GM18502 (cell line): ENCODE data around the gene PDE4DIP.
"Not testable (repeated sequence)": the region's sequence is repeated elsewhere in the genome, so short reads cannot be mapped to it uniquely, and the experiment has no call there.

Experiments used
- ATAC-seq: cut with Tn5 transposase; IDR thresholded peaks from one replicate; pipeline ENCODE4 v1.9.1; 2021; ENCODE audit warnings: mild to moderate bottlenecking; ENCODE audit not compliant: unreplicated experiment, poor library complexity

The PDE4DIP gene

DNA sequence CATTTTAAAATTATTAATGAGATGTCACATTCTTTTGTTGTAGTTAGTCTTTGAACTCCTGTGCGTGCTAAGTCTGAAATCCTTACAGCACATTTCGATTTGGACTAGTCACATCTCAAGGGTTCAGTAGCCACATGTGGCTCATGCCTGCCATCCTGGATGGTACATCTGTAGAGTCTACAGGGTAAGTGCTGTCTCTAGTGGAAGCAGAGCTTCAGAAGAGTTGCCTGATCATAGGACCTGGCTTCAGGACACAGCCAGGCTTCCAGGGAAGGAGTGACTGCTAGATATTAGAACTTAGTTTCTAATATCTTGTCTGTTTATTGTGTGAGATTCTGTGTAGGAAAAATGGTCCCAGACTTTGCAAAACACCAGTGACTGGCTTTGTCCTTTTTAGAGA is 72.0 kb downstream of the PDE4DIP start:
- not testable (repeated sequence) for ATAC-seq

DNA sequence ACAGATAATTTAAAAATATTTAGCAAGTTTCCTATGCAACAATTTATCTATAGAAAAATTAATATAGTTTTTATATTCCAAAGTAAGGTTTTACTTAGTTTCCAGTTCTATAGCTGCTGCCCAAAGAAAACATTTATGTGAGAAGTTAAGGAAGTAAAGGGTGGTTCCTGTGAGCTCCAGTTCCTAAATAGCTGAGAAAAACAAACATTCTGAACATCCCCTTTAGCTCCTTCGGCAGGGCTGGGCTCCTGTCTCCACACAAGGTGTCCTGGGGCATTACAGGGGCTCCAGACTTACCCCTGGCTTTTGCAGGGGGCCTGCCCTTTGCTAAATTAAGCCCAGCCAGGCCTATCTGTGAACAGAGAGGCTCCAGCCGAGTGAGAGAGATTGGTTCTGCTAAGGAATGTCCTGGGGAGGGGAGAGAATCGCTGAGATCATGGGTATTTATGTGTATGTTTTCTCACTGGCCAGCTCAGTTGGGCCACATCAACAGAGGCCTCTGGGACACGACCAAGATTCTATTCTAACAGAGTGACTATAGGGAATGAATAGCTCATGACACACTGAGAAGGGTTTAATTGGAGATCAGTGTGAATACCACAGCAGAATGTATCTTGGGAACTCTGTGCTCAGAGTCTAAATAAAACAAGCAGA is 72.6 kb downstream of the PDE4DIP start:
- ATAC-seq: not testable (repeated sequence)

GRCh38 chr1:148918836-148919447 is 74.7 kb downstream of the PDE4DIP start:
- not testable (repeated sequence) for ATAC-seq

DNA sequence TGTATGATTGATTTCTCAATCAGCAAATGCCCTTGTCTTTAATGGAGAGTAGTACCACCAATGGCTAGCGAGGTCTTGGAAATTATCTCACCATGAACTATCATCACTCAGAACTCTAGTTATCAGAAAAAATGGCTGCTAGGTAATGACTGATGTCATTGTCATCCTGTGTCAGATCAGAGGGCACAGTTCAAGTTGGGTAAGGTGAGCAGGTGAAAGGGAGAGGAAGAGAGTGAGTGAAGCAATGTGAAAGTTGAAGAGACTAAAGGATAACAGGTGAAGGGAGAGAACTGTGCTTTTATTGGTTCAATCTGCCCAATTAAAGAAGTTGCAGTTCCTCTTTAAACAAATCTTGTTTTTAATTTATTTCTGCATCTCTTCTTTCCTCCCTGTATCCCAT is 76.8 kb downstream of the PDE4DIP start:
- not testable (repeated sequence) for ATAC-seq

GRCh38 chr1:148923798-148924197 is 79.6 kb downstream of the PDE4DIP start:
- ATAC-seq: not testable (repeated sequence)

- ATAC-seq: not testable (repeated sequence)
Observed at GRCh38 chr1:148927645-148928044, 83.4 kb downstream of the PDE4DIP start.

GRCh38 chr1:148929253-148929652 is 85.0 kb downstream of the PDE4DIP start:
- ATAC-seq: not testable (repeated sequence)

DNA sequence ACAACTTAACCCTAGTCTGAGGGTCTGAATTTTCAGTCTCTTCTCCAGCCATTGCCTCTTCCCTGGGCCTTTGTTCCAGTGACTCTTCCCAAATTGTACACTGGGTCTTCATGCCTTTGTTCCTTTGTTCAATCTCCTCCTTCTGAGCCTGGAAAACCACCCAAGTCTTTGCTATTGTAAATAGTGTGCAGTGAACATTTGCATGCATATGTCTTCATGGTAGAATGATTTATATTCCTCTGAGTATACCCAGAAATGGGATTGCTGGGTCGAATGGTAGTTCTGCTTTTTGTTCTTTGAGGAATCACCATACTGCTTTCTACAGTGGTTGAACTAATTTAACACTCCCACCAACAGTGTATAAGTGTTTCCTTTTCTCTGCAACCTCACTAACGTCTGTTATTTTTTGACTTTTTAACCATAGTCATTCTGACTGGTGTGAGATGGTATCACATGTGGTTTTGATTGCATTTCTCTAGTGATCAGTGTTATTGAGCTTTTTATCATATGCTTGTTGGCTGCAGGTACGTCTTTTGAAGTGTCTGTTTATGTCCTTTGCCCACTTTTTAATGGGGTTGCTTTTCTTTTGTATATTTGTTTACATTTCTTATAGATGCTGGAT is 91.3 kb downstream of the PDE4DIP start:
- ATAC-seq: not testable (repeated sequence)

GRCh38 chr1:148942906-148943305 is 98.7 kb downstream of the PDE4DIP start:
- ATAC-seq: not testable (repeated sequence)

DNA sequence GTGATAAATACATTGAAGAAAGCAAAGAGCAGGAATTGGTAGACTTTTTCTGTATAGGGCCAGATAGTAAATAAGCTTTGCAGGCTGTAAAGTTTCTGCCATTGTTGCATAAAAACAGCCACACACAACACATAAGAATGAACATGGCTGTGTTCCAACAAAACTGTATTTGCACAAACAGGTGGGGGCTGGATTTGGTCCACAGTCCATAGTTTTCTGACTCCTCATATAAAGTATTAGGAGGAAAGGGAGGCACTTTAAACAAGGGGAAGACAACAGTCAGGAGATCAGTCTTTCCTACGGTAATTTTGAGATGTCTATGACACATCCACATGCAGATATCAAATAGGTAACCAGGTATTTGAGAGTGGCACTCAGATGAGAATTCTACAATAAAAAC is 100.9 kb downstream of the PDE4DIP start:
- not testable (repeated sequence) for ATAC-seq

GRCh38 chr1:148948768-148949167 is 104.5 kb downstream of the PDE4DIP start:
- not testable (repeated sequence) for ATAC-seq

DNA sequence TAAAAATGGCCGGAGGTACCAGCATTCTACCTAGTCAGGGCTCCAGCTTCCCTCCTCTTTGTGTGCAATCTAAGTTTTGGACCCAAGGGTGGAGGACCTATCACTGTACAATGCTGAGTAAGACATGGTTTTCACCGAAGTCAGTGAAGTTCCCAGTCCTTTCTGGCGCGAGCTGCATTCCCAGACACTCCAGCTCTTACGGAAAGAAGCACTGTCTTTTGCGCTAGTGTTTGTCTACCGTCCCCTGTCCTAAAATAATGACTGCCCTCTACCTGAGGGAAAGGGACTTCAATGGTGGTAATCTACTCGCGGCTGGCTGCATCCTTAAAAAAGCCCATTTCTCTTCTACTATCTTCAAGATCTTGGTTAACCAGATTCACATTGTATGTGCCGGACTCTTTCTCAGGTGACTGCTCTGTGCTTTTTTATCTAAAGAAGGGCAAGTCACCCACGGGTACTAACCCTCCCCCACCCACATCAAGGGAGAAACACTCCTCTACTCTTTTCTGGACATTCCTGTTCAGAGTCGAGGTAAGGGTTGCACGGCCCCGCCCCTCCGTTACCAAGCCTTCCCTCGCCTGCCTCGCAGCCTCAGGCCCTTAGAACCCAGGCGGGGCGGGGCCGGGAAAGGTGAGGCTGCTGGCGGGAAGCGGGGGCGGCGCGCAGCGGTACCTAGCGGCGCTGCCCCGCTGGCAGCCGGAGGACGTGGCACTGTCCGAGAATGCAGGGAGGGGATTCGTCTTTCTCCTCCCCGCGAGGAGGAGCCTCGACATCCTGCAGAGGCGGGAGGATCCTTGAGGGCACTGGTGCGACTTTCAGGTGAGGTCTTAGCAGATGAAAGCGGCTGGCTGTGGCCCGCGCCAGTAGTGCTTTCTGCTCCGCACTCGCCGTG is 107.4 kb downstream of the PDE4DIP start:
- peak; percentile 58 for ATAC-seq

DNA sequence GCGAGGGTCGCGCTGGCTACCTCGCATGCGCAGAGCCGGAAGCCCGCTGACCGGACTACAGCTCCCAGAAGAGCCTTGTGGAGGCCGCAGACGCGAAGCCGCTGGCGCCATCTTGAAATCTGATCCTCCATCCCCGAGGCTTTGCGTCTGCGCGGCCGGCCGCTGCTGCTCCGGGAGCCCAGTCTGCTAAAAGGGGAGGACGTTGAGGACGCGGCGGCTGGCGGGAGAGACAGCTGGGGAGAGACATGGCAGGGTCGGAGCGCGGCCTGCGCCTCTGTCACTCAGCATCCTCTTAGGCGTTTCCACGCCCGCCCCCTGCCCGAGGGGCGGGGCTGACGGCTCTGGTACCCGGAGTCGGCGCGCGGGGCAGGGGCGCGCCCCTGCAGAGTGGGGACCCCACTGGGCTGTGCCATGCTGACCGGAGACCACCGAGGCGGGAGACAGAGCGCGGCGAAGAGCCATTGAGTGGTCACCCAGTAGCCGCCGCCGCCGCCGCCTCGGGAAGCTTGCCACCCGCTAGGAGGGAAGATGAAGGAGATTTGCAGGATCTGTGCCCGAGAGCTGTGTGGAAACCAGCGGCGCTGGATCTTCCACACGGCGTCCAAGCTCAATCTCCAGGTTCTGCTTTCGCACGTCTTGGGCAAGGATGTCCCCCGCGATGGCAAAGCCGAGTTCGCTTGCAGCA is 108.2 kb downstream of the PDE4DIP start:
- ATAC-seq: peak; percentile 76

DNA sequence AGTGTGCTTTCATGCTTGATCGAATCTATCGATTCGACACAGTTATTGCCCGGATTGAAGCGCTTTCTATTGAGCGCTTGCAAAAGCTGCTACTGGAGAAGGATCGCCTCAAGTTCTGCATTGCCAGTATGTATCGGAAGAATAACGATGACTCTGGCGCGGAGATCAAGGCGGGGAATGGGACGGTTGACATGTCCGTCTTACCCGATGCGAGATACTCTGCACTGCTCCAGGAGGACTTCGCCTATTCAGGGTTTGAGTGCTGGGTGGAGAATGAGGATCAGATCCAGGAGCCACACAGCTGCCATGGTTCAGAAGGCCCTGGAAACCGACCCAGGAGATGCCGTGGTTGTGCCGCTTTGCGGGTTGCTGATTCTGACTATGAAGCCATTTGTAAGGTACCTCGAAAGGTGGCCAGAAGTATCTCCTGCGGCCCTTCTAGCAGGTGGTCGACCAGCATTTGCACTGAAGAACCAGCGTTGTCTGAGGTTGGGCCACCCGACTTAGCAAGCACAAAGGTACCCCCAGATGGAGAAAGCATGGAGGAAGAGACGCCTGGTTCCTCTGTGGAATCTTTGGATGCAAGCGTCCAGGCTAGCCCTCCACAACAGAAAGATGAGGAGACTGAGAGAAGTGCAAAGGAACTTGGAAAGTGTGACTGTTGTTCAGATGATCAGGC is 108.8 kb downstream of the PDE4DIP start:
- peak; percentile 1 for ATAC-seq

DNA sequence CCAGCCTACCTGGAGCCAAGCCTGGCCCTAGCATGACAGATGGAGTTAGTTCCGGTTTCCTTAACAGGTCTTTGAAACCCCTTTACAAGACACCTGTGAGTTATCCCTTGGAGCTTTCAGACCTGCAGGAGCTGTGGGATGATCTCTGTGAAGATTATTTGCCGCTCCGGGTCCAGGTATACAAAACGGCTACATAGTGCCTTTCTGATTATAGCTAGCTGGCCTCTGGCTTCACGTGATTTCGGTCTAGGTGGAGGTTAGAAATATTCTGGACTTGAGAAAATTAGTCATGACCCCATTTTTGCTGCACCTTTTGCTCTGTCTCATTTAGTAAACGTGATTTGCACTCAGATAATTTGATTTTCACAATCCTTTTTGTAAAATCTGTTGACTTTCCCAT is 109.5 kb downstream of the PDE4DIP start:
- ATAC-seq: not testable (repeated sequence)

GRCh38 chr1:148958343-148958742 is 114.1 kb downstream of the PDE4DIP start:
- ATAC-seq: not testable (repeated sequence)

- ATAC-seq: not testable (repeated sequence)
Observed at GRCh38 chr1:148960212-148961000, 116.2 kb downstream of the PDE4DIP start.

DNA sequence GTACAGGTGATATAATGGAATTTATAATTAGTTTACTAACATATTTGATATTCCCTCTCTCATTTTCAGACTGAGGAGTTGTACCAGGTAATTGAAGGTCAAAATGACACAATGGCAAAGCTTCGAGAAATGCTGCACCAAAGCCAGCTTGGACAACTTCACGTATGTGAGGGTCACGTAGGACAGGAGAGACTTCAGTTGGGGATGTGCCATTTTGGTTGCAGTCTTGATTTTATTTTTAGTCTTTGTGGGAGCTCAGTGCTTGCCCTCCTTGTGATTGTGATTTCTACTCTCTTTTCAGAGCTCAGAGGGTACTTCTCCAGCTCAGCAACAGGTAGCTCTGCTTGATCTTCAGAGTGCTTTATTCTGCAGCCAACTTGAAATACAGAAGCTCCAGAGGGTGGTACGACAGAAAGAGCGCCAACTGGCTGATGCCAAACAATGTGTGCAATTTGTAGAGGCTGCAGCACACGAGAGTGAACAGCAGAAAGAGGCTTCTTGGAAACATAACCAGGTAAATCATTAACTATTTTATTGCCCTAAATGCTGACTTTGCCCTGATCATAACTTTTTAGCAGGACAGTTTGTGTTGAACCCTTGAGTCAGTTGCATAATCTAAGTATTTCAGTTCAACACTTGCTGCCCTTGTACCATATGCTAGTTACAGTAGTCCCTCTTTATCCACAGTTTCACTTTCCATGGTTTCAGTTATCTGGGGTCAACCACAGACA is 118.1 kb downstream of the PDE4DIP start:
- not testable (repeated sequence) for ATAC-seq
